H1 (cell line): ENCODE measurements around the gene KDF1. TPM values are rescaled to one million over a fixed set of nuclear protein-coding genes. Genes with fewer than 3 reads are reported as not detected.

Experiments
- BRCA1 ChIP-seq: IDR thresholded peaks from 2 replicates; pipeline ENCODE4 v1.6.1; 2012; ENCODE audit warnings: low read depth, low read length, improper control_type of control experiment
- CTBP2 ChIP-seq: IDR thresholded peaks from 2 replicates; pipeline ENCODE4 v1.7.0; 2011; ENCODE audit warnings: borderline replicate concordance, mild to moderate bottlenecking, moderate library complexity, mixed read lengths, low read length; ENCODE audit not compliant: insufficient read depth, insufficient read length
- HDAC6 ChIP-seq: IDR thresholded peaks from one replicate; pipeline ENCODE4 v1.7.1; 2012; ENCODE audit warnings: low read depth, mild to moderate bottlenecking, inconsistent platforms, low read length, moderate library complexity
- JUND ChIP-seq: IDR thresholded peaks from 2 replicates; pipeline ENCODE4 v1.6.1; 2011; ENCODE audit warnings: mild to moderate bottlenecking, improper control_type of control experiment, low read length
- PHF8 ChIP-seq: fragments of 200-600 bp; sonication (generic); conservative IDR thresholded peaks from 2 replicates; pipeline ENCODE4 v1.7.1; 2012; ENCODE audit warnings: low read depth, mild to moderate bottlenecking, inconsistent platforms, low read length, moderate library complexity
- POLR2AphosphoS5 ChIP-seq: IDR thresholded peaks from 2 replicates; pipeline ENCODE4 v1.6.1; 2011; ENCODE audit warnings: low read depth, low read length
- RBBP5 ChIP-seq: IDR thresholded peaks from 2 replicates; pipeline ENCODE4 v1.7.1; 2012; ENCODE audit warnings: low read depth, mild to moderate bottlenecking, inconsistent platforms, low read length, moderate library complexity, borderline replicate concordance
- RNF2 ChIP-seq: fragments of 200-900, 300-1000 bp; sonication (generic); IDR thresholded peaks from 2 replicates; pipeline ENCODE4 v1.7.1; 2016; ENCODE audit warnings: borderline replicate concordance, low read depth, mild to moderate bottlenecking, antibody characterized with exemption, low read length; ENCODE audit not compliant: poor library complexity, severe bottlenecking; ENCODE audit errors: missing control alignments
- TAF7 ChIP-seq: optimal IDR thresholded peaks from 2 replicates; pipeline ENCODE3; 2011; ENCODE audit warnings: low read depth, mild to moderate bottlenecking, inconsistent platforms, low read length, moderate library complexity, borderline replicate concordance
- YY1 ChIP-seq: IDR thresholded peaks from 2 replicates; pipeline ENCODE4 v1.6.1; 2011; ENCODE audit warnings: low read depth, mild to moderate bottlenecking, low read length
- polyA plus RNA-seq, 7 experiments: library from polyadenylated mRNA; depleted of rRNA in 3 of 7; stranded (reverse) in 5 of 7; unstranded in 2 of 7; fragments of >200 nt in 5 of 7; fragments of 200-250 nt in 2 of 7; gene quantifications; 1 replicate in 5 of 7; 2 replicates in 1 of 7; 4 replicates in 1 of 7; pipeline versions ENCODE4 v1.2.1 to v1.2.3, GENCODE V29; 2011 to 2013; ENCODE audit warnings: missing spikeins in 2 of 7, mixed read lengths in 2 of 7
- total RNA-seq: library from RNA; stranded (reverse); fragmentation: NEBNext Ultra II Directional; extraction: Animal tissue kit (Norgen Biotek cat#: 25700); gene quantifications from 2 replicates; pipeline ENCODE4 v1.2.1, GENCODE V29; 2021
- TF ChIP-seq, protein P1 (sequence below): IDR thresholded peaks from 2 replicates; pipeline ENCODE4 v1.6.1; 2011; ENCODE audit warnings: low read depth, mild to moderate bottlenecking, low read length; ENCODE audit not compliant: insufficient read depth

The KDF1 gene
- total and polyA plus RNA-seq, 2 of the 8 experiments (the other 6 are each of a cell fraction or from before 2014, with no cell fraction given) = 16.9 to 37.5 TPM

GRCh38 chr1:26900815-26901511, 59.3 kb downstream of the KDF1 start (continued):
- TF ChIP-seq TAF7 (no peak), POLR2AphosphoS5 (no peak), JUND (no peak), BRCA1 (no peak), CTBP2 (no peak), YY1 (no peak), RNF2 (no peak), PHF8 (no peak), RBBP5 (no peak), HDAC6 (no peak)
- TF ChIP-seq, protein P1, sequence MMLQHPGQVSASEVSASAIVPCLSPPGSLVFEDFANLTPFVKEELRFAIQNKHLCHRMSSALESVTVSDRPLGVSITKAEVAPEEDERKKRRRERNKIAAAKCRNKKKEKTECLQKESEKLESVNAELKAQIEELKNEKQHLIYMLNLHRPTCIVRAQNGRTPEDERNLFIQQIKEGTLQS = no peak
- TF ChIP-seq, all 59 proteins: peak for 0
